ENCODE data around the gene MYLK4. TPM values are rescaled to one million over a fixed set of nuclear protein-coding genes. Genes with fewer than 3 reads are reported as not detected.
A peak's percentile ranks its signal among the peaks of the same experiment; 100 is the strongest.

The MYLK4 gene
- total RNA-seq, 1 donor from 2014 or later: 0.65 TPM

DNA sequence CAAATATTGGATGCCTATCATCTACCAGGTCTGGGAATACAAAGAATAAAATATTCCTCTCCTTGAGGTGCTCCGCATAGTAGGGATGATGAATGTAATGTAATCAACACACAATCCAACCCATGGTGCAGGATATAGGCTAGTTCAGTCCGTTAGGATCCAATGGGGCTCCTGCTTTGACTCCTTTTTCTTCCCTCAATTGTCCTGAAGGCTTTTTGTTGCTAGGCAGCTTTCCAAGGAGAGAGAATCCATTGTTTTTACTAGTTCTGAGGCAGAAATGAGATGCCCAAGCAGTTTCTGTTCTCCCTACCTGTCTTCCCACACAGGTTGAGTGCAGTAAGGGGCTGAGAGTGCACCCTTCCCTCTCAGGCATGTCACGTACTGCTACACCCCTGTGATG is 26.5 kb upstream of the MYLK4 start:
- no peak for DNase-seq (ENCODE audit: extremely low spot score, unreplicated experiment)

GRCh38 chr6:2775003-2775402 is 24.3 kb upstream of the MYLK4 start:
- TF ChIP-seq, protein P1, sequence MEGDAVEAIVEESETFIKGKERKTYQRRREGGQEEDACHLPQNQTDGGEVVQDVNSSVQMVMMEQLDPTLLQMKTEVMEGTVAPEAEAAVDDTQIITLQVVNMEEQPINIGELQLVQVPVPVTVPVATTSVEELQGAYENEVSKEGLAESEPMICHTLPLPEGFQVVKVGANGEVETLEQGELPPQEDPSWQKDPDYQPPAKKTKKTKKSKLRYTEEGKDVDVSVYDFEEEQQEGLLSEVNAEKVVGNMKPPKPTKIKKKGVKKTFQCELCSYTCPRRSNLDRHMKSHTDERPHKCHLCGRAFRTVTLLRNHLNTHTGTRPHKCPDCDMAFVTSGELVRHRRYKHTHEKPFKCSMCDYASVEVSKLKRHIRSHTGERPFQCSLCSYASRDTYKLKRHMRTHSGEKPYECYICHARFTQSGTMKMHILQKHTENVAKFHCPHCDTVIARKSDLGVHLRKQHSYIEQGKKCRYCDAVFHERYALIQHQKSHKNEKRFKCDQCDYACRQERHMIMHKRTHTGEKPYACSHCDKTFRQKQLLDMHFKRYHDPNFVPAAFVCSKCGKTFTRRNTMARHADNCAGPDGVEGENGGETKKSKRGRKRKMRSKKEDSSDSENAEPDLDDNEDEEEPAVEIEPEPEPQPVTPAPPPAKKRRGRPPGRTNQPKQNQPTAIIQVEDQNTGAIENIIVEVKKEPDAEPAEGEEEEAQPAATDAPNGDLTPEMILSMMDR (conservative IDR thresholded peaks at IDR 0.05): no peak
- Mint-ChIP-seq H3K27me3 (no peaks in the 10 kb centered on the region), H3K27ac (no peak overlapping the region), H3K4me1 (ENCODE audit: unreplicated experiment) (peaks cover 19% of the 10 kb centered on the region), H3K4me3 (no peak overlapping the region), H3K9me3 (no peaks in the 10 kb centered on the region), H3K36me3 (peaks cover 52% of the 10 kb centered on the region)
- no peak for DNase-seq (ENCODE audit: extremely low spot score, unreplicated experiment)

More for the DNA sequence above, 26.5 kb upstream of the MYLK4 start:
- Mint-ChIP-seq H3K27me3 (no peaks in the 10 kb centered on the region), H3K4me1 (ENCODE audit: unreplicated experiment) (peaks cover 6% of the 10 kb centered on the region), H3K9me3 (no peaks in the 10 kb centered on the region), H3K27ac (no peak overlapping the region), H3K4me3 (no peak overlapping the region), H3K36me3 (peaks cover 55% of the 10 kb centered on the region)
- TF ChIP-seq, protein P1 (conservative IDR thresholded peaks at IDR 0.05): no peak

- Mint-ChIP-seq H3K27ac (no peak overlapping the region), H3K36me3 (peaks cover 42% of the 10 kb centered on the region), H3K4me3 (no peak overlapping the region), H3K4me1 (ENCODE audit: unreplicated experiment) (peaks cover 27% of the 10 kb centered on the region), H3K27me3 (no peaks in the 10 kb centered on the region), H3K9me3 (no peaks in the 10 kb centered on the region)
- TF ChIP-seq, protein P1 (conservative IDR thresholded peaks at IDR 0.05): no peak
- DNase-seq (ENCODE audit: extremely low spot score, unreplicated experiment): no peak
Measured at GRCh38 chr6:2773449-2773848, 22.7 kb upstream of the MYLK4 start.

GRCh38 chr6:2772840-2773239 is 22.1 kb upstream of the MYLK4 start:
- DNase-seq (ENCODE audit: extremely low spot score, unreplicated experiment): no peak
- H3K27me3 Mint-ChIP-seq: no peaks in the 10 kb centered on the region
- peaks cover 33% of the 10 kb centered on the region for H3K4me1 Mint-ChIP-seq (ENCODE audit: unreplicated experiment)
- no peak overlapping the region for H3K27ac Mint-ChIP-seq
- H3K9me3 Mint-ChIP-seq: no peaks in the 10 kb centered on the region
- TF ChIP-seq, protein P1 (conservative IDR thresholded peaks at IDR 0.05): no peak
- H3K36me3 Mint-ChIP-seq: peaks cover 42% of the 10 kb centered on the region
- no peak overlapping the region for H3K4me3 Mint-ChIP-seq

- H3K4me1 Mint-ChIP-seq (ENCODE audit: unreplicated experiment): peaks cover 44% of the 10 kb centered on the region
- DNase-seq (ENCODE audit: extremely low spot score, unreplicated experiment): no peak
- H3K4me3 Mint-ChIP-seq: peak overlapping the region; percentile 1
- no peaks in the 10 kb centered on the region for H3K27me3 Mint-ChIP-seq
- H3K36me3 Mint-ChIP-seq: peaks cover 33% of the 10 kb centered on the region
- no peak overlapping the region for H3K27ac Mint-ChIP-seq
- TF ChIP-seq, protein P1 (conservative IDR thresholded peaks at IDR 0.05): no peak
- no peaks in the 10 kb centered on the region for H3K9me3 Mint-ChIP-seq
Measured at GRCh38 chr6:2771079-2771478, 20.4 kb upstream of the MYLK4 start.

GRCh38 chr6:2770171-2770570 is 19.4 kb upstream of the MYLK4 start:
- Mint-ChIP-seq H3K27ac (peak overlapping the region; percentile 37), H3K9me3 (no peaks in the 10 kb centered on the region), H3K36me3 (peaks cover 30% of the 10 kb centered on the region), H3K4me3 (peak overlapping the region; percentile 62), H3K4me1 (ENCODE audit: unreplicated experiment) (peaks cover 44% of the 10 kb centered on the region), H3K27me3 (no peaks in the 10 kb centered on the region)
- TF ChIP-seq, protein P1 (conservative IDR thresholded peaks at IDR 0.05): no peak
- DNase-seq (ENCODE audit: extremely low spot score, unreplicated experiment): no peak

Data from type B pancreatic cell (in vitro differentiated cells).